Measurements from ENCODE around the gene WNT9A. TPM values are rescaled to one million over a fixed set of nuclear protein-coding genes. Genes with fewer than 3 reads are reported as not detected.
"Not testable (repeated sequence)": the region's sequence is repeated elsewhere in the genome, so short reads cannot be mapped to it uniquely, and the experiment has no call there.

Gene WNT9A
- total and polyA plus RNA-seq, 3 experiments from 2014 or later: 0.07 to 0.13 TPM; not detected in 1

DNA sequence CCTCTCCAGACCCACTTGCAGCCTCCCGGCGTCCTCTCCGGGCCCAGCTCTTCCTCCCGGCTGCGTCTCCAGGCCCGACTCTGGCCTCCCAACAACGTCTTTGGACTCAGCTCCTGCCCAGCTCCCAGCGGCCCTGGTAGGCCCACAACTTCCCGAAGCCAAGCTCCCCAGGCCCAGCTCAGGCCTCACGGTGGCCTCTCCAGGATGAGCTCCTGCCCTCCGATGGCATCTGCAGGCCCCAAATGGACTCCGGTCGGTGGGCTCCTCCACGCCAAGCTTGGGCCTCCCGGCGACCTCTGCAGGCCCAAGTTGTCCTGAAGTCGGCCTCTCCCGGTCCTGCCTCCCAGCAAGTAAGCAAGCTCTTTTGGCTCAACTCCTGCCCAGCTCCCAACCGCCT lies 24.5 kb upstream of the WNT9A start:
- H3K27me3 Mint-ChIP-seq; H3K27ac Mint-ChIP-seq; POLR2A ChIA-PET; H3K9me3 Mint-ChIP-seq; H3K36me3 ChIP-seq (ENCODE audit: insufficient read depth, low read length); H3K27ac ChIP-seq (ENCODE audit: low read depth, low read length); H3K27me3 ChIP-seq (ENCODE audit: insufficient read depth, low read length, poor library complexity, severe bottlenecking); H3K36me3 Mint-ChIP-seq; H3K4me1 ChIP-seq (ENCODE audit: insufficient read depth, low read length); H3K9me3 ChIP-seq (ENCODE audit: low read length); H3K4me1 Mint-ChIP-seq; DNase-seq; H3K4me3 Mint-ChIP-seq; H3K4me3 ChIP-seq (ENCODE audit: low read length): not testable (repeated sequence)
- CTCF ChIA-PET: interaction anchor here (1.1 kb wide), 1 partner anchor 49 kb away, joined by 3 read pairs; no protein-coding TSS in a partner anchor

GRCh38 chr1:227971643-227972282 lies 24.0 kb upstream of the WNT9A start:
- CTCF ChIA-PET; H3K36me3 Mint-ChIP-seq; H3K9me3 ChIP-seq (ENCODE audit: low read length); DNase-seq; H3K27me3 ChIP-seq (ENCODE audit: insufficient read depth, low read length, poor library complexity, severe bottlenecking); H3K4me1 ChIP-seq (ENCODE audit: insufficient read depth, low read length); H3K27ac ChIP-seq (ENCODE audit: low read depth, low read length); H3K4me3 Mint-ChIP-seq; H3K9me3 Mint-ChIP-seq; H3K27me3 Mint-ChIP-seq; H3K4me3 ChIP-seq (ENCODE audit: low read length); H3K4me1 Mint-ChIP-seq; H3K36me3 ChIP-seq (ENCODE audit: insufficient read depth, low read length); H3K27ac Mint-ChIP-seq; POLR2A ChIA-PET: not testable (repeated sequence)

GRCh38 chr1:227971216-227971615 lies 23.5 kb upstream of the WNT9A start:
- CTCF ChIA-PET; DNase-seq; H3K27ac ChIP-seq (ENCODE audit: low read depth, low read length); POLR2A ChIA-PET; H3K4me1 ChIP-seq (ENCODE audit: insufficient read depth, low read length); H3K9me3 Mint-ChIP-seq; H3K27me3 Mint-ChIP-seq; H3K27me3 ChIP-seq (ENCODE audit: insufficient read depth, low read length, poor library complexity, severe bottlenecking); H3K27ac Mint-ChIP-seq; H3K36me3 Mint-ChIP-seq; H3K4me1 Mint-ChIP-seq; H3K36me3 ChIP-seq (ENCODE audit: insufficient read depth, low read length); H3K4me3 ChIP-seq (ENCODE audit: low read length); H3K4me3 Mint-ChIP-seq; H3K9me3 ChIP-seq (ENCODE audit: low read length): not testable (repeated sequence)

DNA sequence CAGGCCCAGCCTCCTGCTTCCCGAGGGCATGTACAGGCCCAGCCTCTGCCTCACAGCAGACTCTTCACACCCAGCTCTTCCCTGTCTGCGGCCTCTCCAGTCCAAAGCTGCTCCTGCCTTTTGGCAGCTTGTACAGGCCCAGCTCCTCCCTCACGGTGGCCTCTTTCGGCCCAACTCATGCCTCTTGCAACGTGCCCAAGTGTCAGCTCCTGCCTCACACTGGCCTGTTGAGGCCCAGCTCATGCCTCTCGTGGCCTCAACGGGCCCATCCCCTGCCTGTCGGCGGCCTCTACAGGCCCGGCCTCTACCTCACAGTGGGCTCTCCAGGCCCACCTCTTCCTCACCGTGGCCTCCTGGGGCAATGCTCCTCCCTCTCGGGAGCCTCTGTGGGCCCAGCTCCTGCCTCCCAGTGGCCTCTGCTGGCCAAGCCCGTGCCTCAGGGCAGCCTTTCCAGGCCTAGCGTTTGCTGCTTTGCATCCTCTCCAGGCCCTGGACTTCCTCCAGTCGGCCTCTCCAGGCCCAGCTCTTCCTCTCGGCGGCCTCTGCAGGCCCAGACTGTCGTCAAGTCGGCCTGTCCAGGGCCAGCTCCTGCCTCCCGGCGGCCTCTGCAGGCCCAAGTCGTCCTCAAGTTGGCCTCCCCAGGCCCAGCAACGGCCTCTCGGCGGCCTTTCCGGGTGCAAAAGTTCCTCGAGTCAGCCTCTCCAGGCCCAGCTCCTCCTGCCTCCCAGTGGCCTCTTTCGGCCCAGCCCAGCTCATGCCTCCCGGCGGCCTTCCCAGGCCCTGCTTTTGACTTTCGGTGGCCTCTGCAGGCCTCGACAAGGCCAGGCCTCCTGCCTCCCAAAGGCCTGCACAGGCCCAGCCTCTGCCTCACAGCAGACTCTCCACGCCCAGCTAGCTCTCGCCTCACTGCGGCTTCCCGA lies 22.6 kb upstream of the WNT9A start:
- POLR2A ChIA-PET; H3K4me1 ChIP-seq (ENCODE audit: insufficient read depth, low read length); H3K9me3 ChIP-seq (ENCODE audit: low read length); H3K4me3 ChIP-seq (ENCODE audit: low read length); H3K36me3 ChIP-seq (ENCODE audit: insufficient read depth, low read length); H3K4me1 Mint-ChIP-seq; H3K27me3 Mint-ChIP-seq; CTCF ChIA-PET; H3K27me3 ChIP-seq (ENCODE audit: insufficient read depth, low read length, poor library complexity, severe bottlenecking); H3K9me3 Mint-ChIP-seq; H3K4me3 Mint-ChIP-seq; H3K27ac Mint-ChIP-seq; H3K36me3 Mint-ChIP-seq; DNase-seq; H3K27ac ChIP-seq (ENCODE audit: low read depth, low read length): not testable (repeated sequence)

DNA sequence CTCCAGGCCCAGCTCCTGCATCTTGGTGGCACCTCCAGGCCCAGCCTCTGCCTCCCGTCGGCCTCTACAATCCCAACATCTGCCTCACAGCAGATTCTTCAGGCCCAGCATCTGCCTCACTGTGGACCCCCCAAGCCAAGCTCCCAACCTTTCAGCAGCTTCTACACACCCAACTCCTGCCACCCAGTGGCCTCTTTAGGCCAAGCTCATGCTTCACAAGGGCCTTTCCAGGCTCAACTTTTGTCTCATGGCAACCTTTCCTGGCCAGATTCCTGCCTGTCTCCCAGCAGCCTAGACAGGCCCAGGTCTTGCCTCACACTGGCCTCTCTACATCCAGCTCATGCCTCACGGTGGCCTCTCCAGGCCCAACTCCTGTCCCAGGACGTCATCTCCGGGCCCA lies 20.1 kb upstream of the WNT9A start:
- H3K4me1 Mint-ChIP-seq; H3K27ac Mint-ChIP-seq; H3K27ac ChIP-seq (ENCODE audit: low read depth, low read length); H3K36me3 Mint-ChIP-seq; H3K27me3 Mint-ChIP-seq; H3K9me3 Mint-ChIP-seq; H3K9me3 ChIP-seq (ENCODE audit: low read length); DNase-seq; CTCF ChIA-PET; H3K4me3 ChIP-seq (ENCODE audit: low read length); H3K27me3 ChIP-seq (ENCODE audit: insufficient read depth, low read length, poor library complexity, severe bottlenecking); POLR2A ChIA-PET; H3K36me3 ChIP-seq (ENCODE audit: insufficient read depth, low read length); H3K4me3 Mint-ChIP-seq; H3K4me1 ChIP-seq (ENCODE audit: insufficient read depth, low read length): not testable (repeated sequence)

- H3K4me1 Mint-ChIP-seq; H3K27me3 ChIP-seq (ENCODE audit: insufficient read depth, low read length, poor library complexity, severe bottlenecking); H3K27ac Mint-ChIP-seq; H3K36me3 Mint-ChIP-seq; DNase-seq; H3K4me3 ChIP-seq (ENCODE audit: low read length); H3K27me3 Mint-ChIP-seq; H3K9me3 Mint-ChIP-seq; CTCF ChIA-PET; H3K36me3 ChIP-seq (ENCODE audit: insufficient read depth, low read length); POLR2A ChIA-PET; H3K4me3 Mint-ChIP-seq; H3K4me1 ChIP-seq (ENCODE audit: insufficient read depth, low read length); H3K9me3 ChIP-seq (ENCODE audit: low read length); H3K27ac ChIP-seq (ENCODE audit: low read depth, low read length): not testable (repeated sequence)
Observed at GRCh38 chr1:227966733-227967132, 19.0 kb upstream of the WNT9A start.

DNA sequence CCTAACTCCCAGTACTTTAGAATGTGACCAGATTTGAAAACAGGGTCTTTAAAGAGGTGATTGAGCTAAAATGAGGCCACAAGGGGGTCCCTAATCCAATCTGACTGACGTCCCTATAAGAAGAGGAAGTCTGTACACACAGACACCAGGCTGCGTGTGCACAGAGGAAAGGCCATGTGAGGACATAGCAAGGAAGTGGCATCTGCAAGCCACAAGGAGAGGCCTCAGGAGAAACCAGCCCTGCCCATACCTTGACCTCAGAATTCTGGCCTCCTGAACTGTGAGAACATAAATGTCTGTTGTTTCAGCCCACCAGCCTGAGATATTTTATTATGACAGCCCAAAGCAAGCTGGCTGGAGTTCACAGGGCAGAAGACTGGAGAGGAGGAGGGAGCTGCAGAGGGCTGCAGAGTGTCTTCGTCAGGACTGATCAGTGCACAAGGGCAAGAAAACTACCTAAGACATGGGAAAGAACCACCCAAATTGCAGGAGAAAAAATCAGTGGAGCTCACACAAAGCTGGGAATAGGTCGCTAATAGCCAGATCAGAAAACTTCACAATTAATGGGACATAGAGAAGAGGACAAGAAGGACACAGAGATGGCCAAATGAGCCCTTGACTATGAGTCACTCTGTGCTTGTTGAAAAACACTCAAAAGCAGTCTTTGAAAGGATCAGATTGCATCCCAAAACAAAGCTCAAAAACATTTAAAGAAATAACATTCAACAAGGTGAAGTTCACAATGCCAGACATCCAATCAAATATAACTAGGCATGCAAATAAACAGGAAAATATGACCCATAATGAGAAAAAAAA lies 14.1 kb upstream of the WNT9A start:
- no peak for DNase-seq
- ChIA-PET POLR2A (no interaction called here), CTCF (interaction anchor here (1.2 to 2.3 kb wide), 3 partner anchors 8 to 480 kb away, joined by 3 to 6 read pairs (median 4); no protein-coding TSS in a partner anchor)
- no peaks in the 10 kb centered on the region for H3K9me3 ChIP-seq (ENCODE audit: low read length)
- H3K9me3 Mint-ChIP-seq: peaks cover 0 to 2% (median 0%) of the 10 kb centered on the region in 5 donors
- no peaks in the 10 kb centered on the region for H3K36me3 ChIP-seq (ENCODE audit: insufficient read depth, low read length)
- H3K27me3 ChIP-seq (ENCODE audit: insufficient read depth, low read length, poor library complexity, severe bottlenecking): no peaks in the 10 kb centered on the region
- H3K4me1 ChIP-seq (ENCODE audit: insufficient read depth, low read length): no peaks in the 10 kb centered on the region
- H3K27ac ChIP-seq (ENCODE audit: low read depth, low read length): no peak overlapping the region
- no peak overlapping the region for H3K4me3 ChIP-seq (ENCODE audit: low read length)
- H3K27me3 Mint-ChIP-seq: peaks cover 19 to 43% of the 10 kb centered on the region in 2 donors
- H3K4me1 Mint-ChIP-seq: peaks cover 0 to 6% (median 5%) of the 10 kb centered on the region in 3 donors
- H3K36me3 Mint-ChIP-seq: no peaks in the 10 kb centered on the region
- H3K4me3 Mint-ChIP-seq: no peak overlapping the region
- no peak overlapping the region for H3K27ac Mint-ChIP-seq

GRCh38 chr1:227959325-227959860 lies 11.7 kb upstream of the WNT9A start:
- Histone ChIP-seq H3K27me3 (ENCODE audit: insufficient read depth, low read length, poor library complexity, severe bottlenecking) (no peaks in the 10 kb centered on the region), H3K9me3 (ENCODE audit: low read length) (no peaks in the 10 kb centered on the region), H3K4me3 (ENCODE audit: low read length) (no peak overlapping the region), H3K4me1 (ENCODE audit: insufficient read depth, low read length) (no peaks in the 10 kb centered on the region), H3K36me3 (ENCODE audit: insufficient read depth, low read length) (no peaks in the 10 kb centered on the region), H3K27ac (ENCODE audit: low read depth, low read length) (no peak overlapping the region)
- POLR2A ChIA-PET: no interaction called here
- Mint-ChIP-seq H3K27ac (no peak overlapping the region), H3K9me3 (peaks cover 0 to 2% (median 0%) of the 10 kb centered on the region in 5 donors), H3K4me1 (peaks cover 0 to 6% (median 5%) of the 10 kb centered on the region in 3 donors), H3K36me3 (no peaks in the 10 kb centered on the region), H3K27me3 (peaks cover 22 to 66% of the 10 kb centered on the region in 2 donors), H3K4me3 (no peak overlapping the region)
- DNase-seq: no peak
- CTCF ChIA-PET: no interaction called here
